Measurements from ENCODE around the gene OR2L13. TPM values are rescaled to one million over a fixed set of nuclear protein-coding genes. Genes with fewer than 3 reads are reported as not detected.

Gene OR2L13
- total and polyA plus RNA-seq, 2 of the 4 experiments (the other 2 are of a cell fraction) = not detected

DNA sequence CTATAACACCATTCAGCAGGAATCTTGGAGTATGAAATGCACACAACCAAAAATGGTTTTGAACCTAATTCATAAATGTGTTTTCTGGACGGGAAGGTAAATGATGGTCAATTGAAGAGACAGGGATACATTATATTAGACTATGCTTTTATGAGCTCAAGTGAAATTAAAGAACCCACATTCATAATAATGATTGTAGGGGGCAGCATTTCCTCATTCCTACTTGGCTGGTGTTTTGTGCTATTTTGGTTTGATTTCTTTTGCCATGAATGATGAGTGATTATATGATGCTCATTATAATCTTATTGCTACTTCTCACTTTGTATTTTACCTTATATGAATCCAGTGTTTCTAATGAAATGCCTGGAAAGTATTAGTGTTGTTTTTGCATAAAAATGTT is 48.0 kb upstream of the OR2L13 start:
- no TSS peak for BruUV-seq (replicated peaks)

More for the DNA sequence above, 48.0 kb upstream of the OR2L13 start:
- Histone ChIP-seq H3K4me2 (ENCODE audit: low read depth, low read length) (no peak overlapping the region), H2BK15ac (ENCODE audit: low read depth, low read length) (no peak overlapping the region), H3K36me3 (ENCODE audit: control insufficient read depth, insufficient read depth, low read length) (no peaks in the 10 kb centered on the region), H4K91ac (ENCODE audit: insufficient read depth, low read depth, low read length) (no peak overlapping the region), H3K14ac (replicated peaks; ENCODE audit: low read depth, low read length) (no peak overlapping the region), H3K9me1 (ENCODE audit: insufficient read depth, low read length) (no peaks in the 10 kb centered on the region), H3K23ac (ENCODE audit: low read depth, low read length) (no peak overlapping the region), H2AK5ac (ENCODE audit: low read depth, low read length) (no peak overlapping the region), H3K9ac (ENCODE audit: low read depth, low read length) (no peak overlapping the region), H4K20me1 (ENCODE audit: insufficient read depth, low read length) (no peaks in the 10 kb centered on the region), H4K5ac (ENCODE audit: low read depth, low read length) (no peak overlapping the region), H2BK20ac (ENCODE audit: low read depth, low read length) (no peak overlapping the region), H2BK120ac (ENCODE audit: low read depth, low read length) (no peak overlapping the region), H3K4me1 (ENCODE audit: control insufficient read depth, insufficient read depth, low read length) (no peaks in the 10 kb centered on the region), H3K9me3 (ENCODE audit: control insufficient read depth, insufficient read depth, low read length) (peaks cover 7% of the 10 kb centered on the region), H4K8ac (ENCODE audit: low read depth in 2 of 2, low read length in 2 of 2) (no peak overlapping the region), H2AFZ (replicated peaks; ENCODE audit: low read length, poor library complexity) (no peak overlapping the region), H3K4ac (ENCODE audit: low read depth, low read length) (no peak overlapping the region), H3K27ac (ENCODE audit: insufficient read depth, low read length) (no peak overlapping the region), H3K4me3 (ENCODE audit: insufficient read depth, low read depth, low read length) (no peak overlapping the region), H2AK9ac (replicated peaks; ENCODE audit: low read depth, low read length, poor library complexity) (no peak overlapping the region), H2BK5ac (ENCODE audit: low read depth, low read length, poor library complexity, severe bottlenecking) (no peak overlapping the region), H3K27me3 (ENCODE audit: control insufficient read depth, insufficient read depth, low read length) (no peaks in the 10 kb centered on the region), H3K56ac (ENCODE audit: extremely low read depth, insufficient read depth, low read length) (no peak overlapping the region), H3K18ac (ENCODE audit: low read depth, low read length) (no peak overlapping the region), H3K79me1 (ENCODE audit: low read depth in 1 of 2, low read length in 2 of 2) (no peaks in the 10 kb centered on the region)
- WGBS, 2 experiments (ENCODE audit: extremely low coverage in 2 of 2, insufficient read length in 1 of 2) = no CpG with 5 or more reads among the region's 1 CpG
- POLR2A ChIA-PET (ENCODE audit: unreplicated experiment) = no interaction called here
- TF ChIP-seq USF2 (IDR thresholded peaks at IDR 0.05; ENCODE audit: low read depth, low read length) = no peak
- TF ChIP-seq, protein P1, sequence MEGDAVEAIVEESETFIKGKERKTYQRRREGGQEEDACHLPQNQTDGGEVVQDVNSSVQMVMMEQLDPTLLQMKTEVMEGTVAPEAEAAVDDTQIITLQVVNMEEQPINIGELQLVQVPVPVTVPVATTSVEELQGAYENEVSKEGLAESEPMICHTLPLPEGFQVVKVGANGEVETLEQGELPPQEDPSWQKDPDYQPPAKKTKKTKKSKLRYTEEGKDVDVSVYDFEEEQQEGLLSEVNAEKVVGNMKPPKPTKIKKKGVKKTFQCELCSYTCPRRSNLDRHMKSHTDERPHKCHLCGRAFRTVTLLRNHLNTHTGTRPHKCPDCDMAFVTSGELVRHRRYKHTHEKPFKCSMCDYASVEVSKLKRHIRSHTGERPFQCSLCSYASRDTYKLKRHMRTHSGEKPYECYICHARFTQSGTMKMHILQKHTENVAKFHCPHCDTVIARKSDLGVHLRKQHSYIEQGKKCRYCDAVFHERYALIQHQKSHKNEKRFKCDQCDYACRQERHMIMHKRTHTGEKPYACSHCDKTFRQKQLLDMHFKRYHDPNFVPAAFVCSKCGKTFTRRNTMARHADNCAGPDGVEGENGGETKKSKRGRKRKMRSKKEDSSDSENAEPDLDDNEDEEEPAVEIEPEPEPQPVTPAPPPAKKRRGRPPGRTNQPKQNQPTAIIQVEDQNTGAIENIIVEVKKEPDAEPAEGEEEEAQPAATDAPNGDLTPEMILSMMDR (conservative IDR thresholded peaks at IDR 0.05; ENCODE audit: low read depth, low read length) = no peak
- TF ChIP-seq NFE2L2 (IDR thresholded peaks at IDR 0.05; ENCODE audit: low read depth, low read length) = no peak
- no peak for TF ChIP-seq CEBPB (IDR thresholded peaks at IDR 0.05; ENCODE audit: low read depth, low read length)
- no peak for TF ChIP-seq POLR2A (IDR thresholded peaks at IDR 0.05; ENCODE audit: low read depth, low read length)
- TF ChIP-seq SMC3 (IDR thresholded peaks at IDR 0.05; ENCODE audit: low read depth, low read length) = no peak
- no peak for TF ChIP-seq RCOR1 (IDR thresholded peaks at IDR 0.05; ENCODE audit: insufficient replicate concordance, low read length)
- no peak for TF ChIP-seq MXI1 (IDR thresholded peaks at IDR 0.05; ENCODE audit: borderline replicate concordance, low read depth, low read length)
- no peak for TF ChIP-seq FOS (IDR thresholded peaks at IDR 0.05; ENCODE audit: low read depth, low read length)
- TF ChIP-seq CHD1 (IDR thresholded peaks at IDR 0.05; ENCODE audit: low read depth, low read length) = no peak
- TF ChIP-seq RFX5 (IDR thresholded peaks at IDR 0.05; ENCODE audit: low read depth, low read length) = no peak
- TF ChIP-seq RAD21 (IDR thresholded peaks at IDR 0.05; ENCODE audit: low read length) = no peak
- CTCF ChIA-PET = no interaction called here
- no peak for ATAC-seq (ENCODE audit: low read depth)
- in situ Hi-C loops (cut with MboI; ENCODE audit: low sequenced_read_pairs) = no loop called here
- dilution Hi-C loops (cut with HindIII; ENCODE audit: low sequenced_read_pairs, unreplicated experiment) = no loop called here
- no peak for DNase-seq
- intact Hi-C loops (cut with micrococcal nuclease) = no loop called here

Data from IMR-90 (cell line).